ENCODE measurements around the gene RAB40A. TPM values are rescaled to one million over a fixed set of nuclear protein-coding genes. Genes with fewer than 3 reads are reported as not detected.

RAB40A gene
- total RNA-seq, 4 donors from 2014 or later = 0.13 to 0.84 (median 0.38) TPM

GRCh38 chrX:103453655-103454054, 65.6 kb downstream of the RAB40A start:
- DNase-seq (ENCODE audit: low spot score in 2 of 2) = no peak
- intact Hi-C loops (cut with DNase I; ENCODE audit: low total_unique reads) = no loop called here
- WGBS, 2 donors = 78 to 80% methylated on average over 2 of the region's 2 CpGs
- no peak overlapping the region for H3K4me3 ChIP-seq (ENCODE audit: low read depth, poor library complexity, severe bottlenecking)
- TF ChIP-seq, protein P1, sequence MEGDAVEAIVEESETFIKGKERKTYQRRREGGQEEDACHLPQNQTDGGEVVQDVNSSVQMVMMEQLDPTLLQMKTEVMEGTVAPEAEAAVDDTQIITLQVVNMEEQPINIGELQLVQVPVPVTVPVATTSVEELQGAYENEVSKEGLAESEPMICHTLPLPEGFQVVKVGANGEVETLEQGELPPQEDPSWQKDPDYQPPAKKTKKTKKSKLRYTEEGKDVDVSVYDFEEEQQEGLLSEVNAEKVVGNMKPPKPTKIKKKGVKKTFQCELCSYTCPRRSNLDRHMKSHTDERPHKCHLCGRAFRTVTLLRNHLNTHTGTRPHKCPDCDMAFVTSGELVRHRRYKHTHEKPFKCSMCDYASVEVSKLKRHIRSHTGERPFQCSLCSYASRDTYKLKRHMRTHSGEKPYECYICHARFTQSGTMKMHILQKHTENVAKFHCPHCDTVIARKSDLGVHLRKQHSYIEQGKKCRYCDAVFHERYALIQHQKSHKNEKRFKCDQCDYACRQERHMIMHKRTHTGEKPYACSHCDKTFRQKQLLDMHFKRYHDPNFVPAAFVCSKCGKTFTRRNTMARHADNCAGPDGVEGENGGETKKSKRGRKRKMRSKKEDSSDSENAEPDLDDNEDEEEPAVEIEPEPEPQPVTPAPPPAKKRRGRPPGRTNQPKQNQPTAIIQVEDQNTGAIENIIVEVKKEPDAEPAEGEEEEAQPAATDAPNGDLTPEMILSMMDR (IDR thresholded peaks at IDR 0.05) = no peak
- no peak for TF ChIP-seq POLR2A (IDR thresholded peaks at IDR 0.05)

Other genes with a start within 250 kb of the RAB40A start
- not detected for gene TCEAL5, start 242.7 kb downstream of the RAB40A start, total RNA-seq
- 10 to 100 TPM; 12.2 to 24.4 (median 18.8) TPM for gene BEX2, start 208.5 kb downstream of the RAB40A start, total RNA-seq
- gene TCEAL7, start 189.2 kb downstream of the RAB40A start, total RNA-seq = 1 to 10 TPM in 3 of 4 donors, not detected in 1; 1.8 to 4.0 (median 2.4) TPM
- 10 to 100 TPM; 24.3 to 37.7 (median 27.5) TPM for gene TCEAL9, start 163.0 kb downstream of the RAB40A start, total RNA-seq
- gene BEX3, start 143.0 kb downstream of the RAB40A start, total RNA-seq = 10 to 100 TPM; 41.4 to 66.6 (median 57.3) TPM
- 10 to 100 TPM; 63.7 to 98.8 (median 80.4) TPM for gene TCEAL4, start 66.0 kb upstream of the RAB40A start, total RNA-seq
- gene TCEAL3, start 88.5 kb upstream of the RAB40A start, total RNA-seq = 10 to 100 TPM; 18.4 to 21.5 (median 19.5) TPM
- gene TCEAL1, start 109.5 kb upstream of the RAB40A start, total RNA-seq = 10 to 100 TPM; 27.3 to 44.2 (median 38.6) TPM
- gene MORF4L2, start 167.2 kb upstream of the RAB40A start, total RNA-seq = 100 to 1,000 TPM; 150 to 203 (median 193) TPM
- not detected for gene TMEM31, start 191.4 kb upstream of the RAB40A start, total RNA-seq

Data from lower leg skin (tissue), 4 donors.